K562 (cell line): ENCODE measurements around the gene RARA. TPM values are rescaled to one million over a fixed set of nuclear protein-coding genes. Genes with fewer than 3 reads are reported as not detected.

Experiments used
- ADNP ChIP-seq: fragments of 200-800 bp; sonication (Bioruptor generic); IDR thresholded peaks from 2 replicates; pipeline ENCODE4 v1.6.1; 2016; ENCODE audit warnings: missing genetic modification characterization, missing compliant biosample characterization
- AFF1 ChIP-seq, 2 experiments: fragments of 450-650 bp; IDR thresholded peaks; 2 replicates each; pipeline ENCODE4 v1.6.1; 2018; ENCODE audit warnings: mild to moderate bottlenecking in 2 of 2, low read depth in 1 of 2; ENCODE audit not compliant: partially characterized antibody in 2 of 2
- FOXP4 ChIP-seq: sonication (generic); formaldehyde crosslinking; IDR thresholded peaks from 2 replicates; pipeline ENCODE4 v1.8.0; 2022; ENCODE audit warnings: mild to moderate bottlenecking, missing genetic modification reagents, borderline replicate concordance
- HLTF ChIP-seq: fragments of 450-650 bp; IDR thresholded peaks from 2 replicates; pipeline ENCODE4 v1.6.1; 2016
- KLF13 ChIP-seq: fragments of 450-650 bp; IDR thresholded peaks from 2 replicates; pipeline ENCODE4 v1.6.1; 2016; ENCODE audit warnings: missing genetic modification characterization, low read depth, mild to moderate bottlenecking, missing compliant biosample characterization, moderate library complexity, borderline replicate concordance
- KLF6 ChIP-seq: fragments of 250-450 bp; sonication (Bioruptor Pico); IDR thresholded peaks from 2 replicates; pipeline ENCODE4 v1.4.0; 2020; ENCODE audit warnings: mild to moderate bottlenecking, moderate library complexity, borderline replicate concordance
- NELFE ChIP-seq: IDR thresholded peaks from 2 replicates; pipeline ENCODE4 v1.6.1; 2011; ENCODE audit warnings: mild to moderate bottlenecking; ENCODE audit not compliant: insufficient read depth, insufficient read length
- NFE2 ChIP-seq: IDR thresholded peaks from 2 replicates; pipeline ENCODE4 v1.6.1; 2014; ENCODE audit warnings: antibody characterized with exemption, low read depth
- POLR2H ChIP-seq: IDR thresholded peaks from 2 replicates; pipeline ENCODE4 v1.6.1; 2016; ENCODE audit warnings: missing genetic modification characterization, low read depth, mild to moderate bottlenecking, control low read depth, missing compliant biosample characterization, moderate library complexity
- PRDM10 ChIP-seq: fragments of 450-650 bp; IDR thresholded peaks from 2 replicates; pipeline ENCODE4 v1.6.1; 2018; ENCODE audit not compliant: partially characterized antibody
- SRSF9 ChIP-seq: fragments of 200-400 bp; formaldehyde crosslinking; IDR thresholded peaks from 2 replicates; pipeline ENCODE4 v1.6.1; 2017; ENCODE audit warnings: low read depth, low read length, borderline replicate concordance
- TCF7 ChIP-seq: sonication (generic); IDR thresholded peaks from 2 replicates; pipeline ENCODE4 v1.6.1; 2016; ENCODE audit warnings: antibody characterized with exemption, borderline replicate concordance
- TEAD2 ChIP-seq: fragments of 450-650 bp; IDR thresholded peaks from 2 replicates; pipeline ENCODE4 v1.6.1; 2016; ENCODE audit warnings: missing genetic modification characterization, control low read depth, missing compliant biosample characterization
- TGIF2 ChIP-seq: sonication (generic); formaldehyde crosslinking; IDR thresholded peaks from 2 replicates; pipeline ENCODE4 v1.8.1; 2022; ENCODE audit warnings: mild to moderate bottlenecking, missing genetic modification reagents, moderate library complexity
- ZNF764 ChIP-seq: fragments of 250-450 bp; sonication (Bioruptor Pico); IDR thresholded peaks from 2 replicates; pipeline ENCODE4 v1.4.0; 2020; ENCODE audit warnings: low read depth, mild to moderate bottlenecking, moderate library complexity
- ZNF778 ChIP-seq: fragments of 450-650 bp; formaldehyde crosslinking; IDR thresholded peaks from 2 replicates; pipeline ENCODE4 v1.4.0; 2020; ENCODE audit warnings: mild to moderate bottlenecking, moderate library complexity
- polyA plus RNA-seq, 8 experiments: library from polyadenylated mRNA; depleted of rRNA in 4 of 8; stranded (reverse) in 5 of 8; unstranded in 3 of 8; fragments of >200 nt; fragmentation: Nextera tagmentation in 2 of 8; fragmentation: Illumina TruSeq in 1 of 8; extraction: Ambion mirVana in 2 of 8; extraction: Trizol in 1 of 8; gene quantifications; 2 replicates each; pipeline versions ENCODE4 v1.2.1 to v1.2.3, GENCODE V29; 2011 to 2014; ENCODE audit warnings: inconsistent platforms in 1 of 8, missing spikeins in 1 of 8
- total RNA-seq, 7 experiments: library from RNA; depleted of rRNA in 6 of 7; stranded (reverse); fragments of >200 nt in 6 of 7; fragmentation: Illumina TruSeq in 2 of 7; extraction: Trizol in 2 of 7; gene quantifications; 2 replicates each; pipeline versions ENCODE4 v1.2.1 to v1.2.3, GENCODE V29; 2011 to 2021; ENCODE audit warnings: low replicate concordance in 1 of 7

RARA gene
- total and polyA plus RNA-seq, 9 of the 15 experiments (the other 6 are each of a cell fraction or from before 2014, with no cell fraction given): 0.10 to 28.0 (median 7.9) TPM

GRCh38 chr17:40340880-40341807 lies 32.2 kb downstream of the RARA start (continued):
- TF ChIP-seq AFF1 (IDR thresholded peaks at IDR 0.05; ENCODE audit: low read depth in 1 of 2, partially characterized antibody in 2 of 2) (no peak), NFE2 (no peak), POLR2H (tag) (no peak), PRDM10 (no peak), ADNP (tag) (no peak), KLF6 (CRISPR knock-in tag) (no peak), FOXP4 (CRISPR knock-in tag) (no peak), TEAD2 (tag) (no peak), SRSF9 (no peak), TGIF2 (CRISPR knock-in tag) (no peak), KLF13 (no peak), ZNF778 (CRISPR knock-in tag) (no peak), NELFE (no peak), TCF7 (no peak), HLTF (no peak), ZNF764 (CRISPR knock-in tag) (no peak)
